ENCODE measurements around the gene MAMDC4.
"Not testable (repeated sequence)": the region's sequence is repeated elsewhere in the genome, so short reads cannot be mapped to it uniquely, and the experiment has no call there.

- not testable (repeated sequence) for TF ChIP-seq TAF1 (IDR thresholded peaks at IDR 0.05; ENCODE audit: borderline replicate concordance, low read depth, low read length); POLR2A (IDR thresholded peaks at IDR 0.05; ENCODE audit: low read depth, low read length)
Observed at GRCh38 chr9:136883670-136884069, 31.5 kb downstream of the MAMDC4 start.

All from GM12892 (cell line).